Activated naive CD4-positive, alpha-beta T cell treated with anti-CD3 and anti-CD28 coated beads, Interleukin-2, amount 50 U/mL, for 24 hours (primary cell): ENCODE data around the gene LYRM7.

Experiments
- H3K27ac Mint-ChIP-seq: one replicate; pipeline ENCODE4 v1.8.0; 2021; ENCODE audit warnings: mild to moderate bottlenecking, mixed read lengths
- H3K27me3 Mint-ChIP-seq: one replicate; pipeline ENCODE4 v1.8.0; 2021; ENCODE audit warnings: mixed read lengths
- H3K36me3 Mint-ChIP-seq: one replicate; pipeline ENCODE4 v1.8.0; 2021; ENCODE audit warnings: mixed read lengths
- H3K4me1 Mint-ChIP-seq: one replicate; pipeline ENCODE4 v1.8.0; 2021; ENCODE audit warnings: mixed read lengths
- H3K4me3 Mint-ChIP-seq: one replicate; pipeline ENCODE4 v1.8.0; 2021; ENCODE audit warnings: mild to moderate bottlenecking, mixed read lengths
- H3K9me3 Mint-ChIP-seq: one replicate; pipeline ENCODE4 v1.8.0; 2021; ENCODE audit warnings: mixed read lengths

The LYRM7 gene

GRCh38 chr5:131200560-131200959, 29.8 kb downstream of the LYRM7 start:
- Mint-ChIP-seq H3K4me1 (peaks cover 6% of the 10 kb centered on the region), H3K27ac (no peak overlapping the region), H3K27me3 (no peaks in the 10 kb centered on the region), H3K36me3 (peaks cover 4% of the 10 kb centered on the region), H3K4me3 (no peak overlapping the region), H3K9me3 (no peaks in the 10 kb centered on the region)

DNA sequence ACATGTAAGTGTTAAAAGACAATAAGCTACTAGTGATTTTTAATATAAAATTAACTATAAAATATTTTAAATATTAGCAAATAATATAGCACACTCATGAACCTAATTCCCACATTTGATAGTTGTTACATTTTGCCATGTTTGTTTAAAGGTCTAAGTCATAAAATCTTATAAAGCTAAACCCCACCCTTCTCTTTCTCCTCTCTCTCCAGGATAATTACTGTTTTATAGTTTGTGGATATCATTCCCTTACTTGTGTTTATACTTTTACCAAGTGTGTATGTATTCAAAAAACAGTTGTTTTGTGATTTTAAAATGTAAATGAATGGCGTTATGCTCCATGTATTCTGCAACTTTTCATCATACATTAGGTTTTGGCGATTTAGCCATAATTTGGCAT, 34.2 kb downstream of the LYRM7 start:
- Mint-ChIP-seq H3K36me3 (peaks cover 2% of the 10 kb centered on the region), H3K4me1 (peaks cover 35% of the 10 kb centered on the region), H3K27me3 (no peaks in the 10 kb centered on the region), H3K27ac (no peak overlapping the region), H3K4me3 (no peak overlapping the region), H3K9me3 (peaks cover 4% of the 10 kb centered on the region)

DNA sequence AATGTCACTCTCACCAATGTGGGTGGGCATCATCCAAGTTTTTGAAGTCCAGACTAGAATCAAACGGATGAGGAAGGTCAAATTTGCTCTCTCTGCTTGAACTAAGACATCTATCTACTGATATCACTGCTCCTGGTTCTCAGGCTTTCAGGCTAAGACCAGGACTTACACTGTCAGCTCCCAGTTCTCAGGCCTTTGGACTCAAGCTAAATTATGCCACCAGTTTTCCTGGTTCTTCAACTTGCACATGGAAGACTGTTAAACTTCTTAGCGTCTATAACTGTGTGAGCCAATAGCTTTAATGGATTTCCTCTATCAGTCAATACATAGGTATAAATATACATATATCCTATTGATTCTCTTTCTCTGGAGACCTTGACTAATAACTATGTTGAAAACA, 35.3 kb downstream of the LYRM7 start:
- Mint-ChIP-seq H3K36me3 (no peaks in the 10 kb centered on the region), H3K27ac (peak overlapping the region; percentile 18), H3K4me3 (no peak overlapping the region), H3K9me3 (peaks cover 4% of the 10 kb centered on the region), H3K27me3 (no peaks in the 10 kb centered on the region), H3K4me1 (peaks cover 46% of the 10 kb centered on the region)

DNA sequence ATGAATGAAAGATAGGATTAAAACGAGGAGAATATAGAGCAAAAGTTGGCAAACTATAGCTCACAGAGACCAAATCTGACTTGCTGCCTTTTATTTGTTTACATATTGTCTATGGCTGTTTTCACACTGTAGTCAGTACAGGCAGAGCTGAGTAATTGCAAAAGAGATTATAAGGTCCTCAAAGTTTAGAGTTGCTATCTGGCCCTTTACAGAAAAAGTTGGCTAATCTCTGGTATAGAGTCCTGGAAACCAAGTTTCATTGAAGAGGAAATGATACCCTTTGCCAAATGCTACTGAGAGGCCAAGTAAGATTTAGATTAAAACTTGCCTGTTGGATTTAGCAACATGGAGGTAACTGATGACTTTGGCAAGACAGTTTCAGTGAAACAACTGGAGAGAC, 36.0 kb downstream of the LYRM7 start:
- no peak overlapping the region for H3K4me3 Mint-ChIP-seq
- peak overlapping the region; percentile 43 for H3K27ac Mint-ChIP-seq
- peaks cover 4% of the 10 kb centered on the region for H3K9me3 Mint-ChIP-seq
- no peaks in the 10 kb centered on the region for H3K36me3 Mint-ChIP-seq
- no peaks in the 10 kb centered on the region for H3K27me3 Mint-ChIP-seq
- H3K4me1 Mint-ChIP-seq, result peaks cover 52% of the 10 kb centered on the region

- peak overlapping the region; percentile 83 for H3K4me3 Mint-ChIP-seq
- H3K27ac Mint-ChIP-seq, result peak overlapping the region; percentile 96
- H3K36me3 Mint-ChIP-seq, result no peaks in the 10 kb centered on the region
- H3K27me3 Mint-ChIP-seq, result no peaks in the 10 kb centered on the region
- H3K9me3 Mint-ChIP-seq, result peaks cover 4% of the 10 kb centered on the region
- peaks cover 62% of the 10 kb centered on the region for H3K4me1 Mint-ChIP-seq
These were observed 38.4 kb downstream of the LYRM7 start for GRCh38 chr5:131209175-131209505.

GRCh38 chr5:131209506-131210150, 38.9 kb downstream of the LYRM7 start:
- Mint-ChIP-seq H3K27ac (peak overlapping the region; percentile 96), H3K4me3 (peak overlapping the region; percentile 83), H3K36me3 (no peaks in the 10 kb centered on the region), H3K9me3 (peaks cover 4% of the 10 kb centered on the region), H3K4me1 (peaks cover 66% of the 10 kb centered on the region), H3K27me3 (no peaks in the 10 kb centered on the region)

GRCh38 chr5:131210151-131210510, 39.4 kb downstream of the LYRM7 start:
- peaks cover 71% of the 10 kb centered on the region for H3K4me1 Mint-ChIP-seq
- peak overlapping the region; percentile 96 for H3K27ac Mint-ChIP-seq
- H3K4me3 Mint-ChIP-seq, result peak overlapping the region; percentile 83
- H3K9me3 Mint-ChIP-seq, result peaks cover 4% of the 10 kb centered on the region
- no peaks in the 10 kb centered on the region for H3K36me3 Mint-ChIP-seq
- H3K27me3 Mint-ChIP-seq, result no peaks in the 10 kb centered on the region

- Mint-ChIP-seq H3K4me1 (peaks cover 70% of the 10 kb centered on the region), H3K9me3 (no peaks in the 10 kb centered on the region), H3K4me3 (no peak overlapping the region), H3K27ac (peak overlapping the region; percentile 30), H3K36me3 (no peaks in the 10 kb centered on the region), H3K27me3 (no peaks in the 10 kb centered on the region)
These were observed 40.9 kb downstream of the LYRM7 start for GRCh38 chr5:131211669-131212068.

GRCh38 chr5:131212471-131213021, 41.8 kb downstream of the LYRM7 start:
- Mint-ChIP-seq H3K4me3 (peak overlapping the region; percentile 16), H3K27ac (peak overlapping the region; percentile 87), H3K27me3 (no peaks in the 10 kb centered on the region), H3K4me1 (peaks cover 65% of the 10 kb centered on the region), H3K36me3 (no peaks in the 10 kb centered on the region), H3K9me3 (no peaks in the 10 kb centered on the region)

DNA sequence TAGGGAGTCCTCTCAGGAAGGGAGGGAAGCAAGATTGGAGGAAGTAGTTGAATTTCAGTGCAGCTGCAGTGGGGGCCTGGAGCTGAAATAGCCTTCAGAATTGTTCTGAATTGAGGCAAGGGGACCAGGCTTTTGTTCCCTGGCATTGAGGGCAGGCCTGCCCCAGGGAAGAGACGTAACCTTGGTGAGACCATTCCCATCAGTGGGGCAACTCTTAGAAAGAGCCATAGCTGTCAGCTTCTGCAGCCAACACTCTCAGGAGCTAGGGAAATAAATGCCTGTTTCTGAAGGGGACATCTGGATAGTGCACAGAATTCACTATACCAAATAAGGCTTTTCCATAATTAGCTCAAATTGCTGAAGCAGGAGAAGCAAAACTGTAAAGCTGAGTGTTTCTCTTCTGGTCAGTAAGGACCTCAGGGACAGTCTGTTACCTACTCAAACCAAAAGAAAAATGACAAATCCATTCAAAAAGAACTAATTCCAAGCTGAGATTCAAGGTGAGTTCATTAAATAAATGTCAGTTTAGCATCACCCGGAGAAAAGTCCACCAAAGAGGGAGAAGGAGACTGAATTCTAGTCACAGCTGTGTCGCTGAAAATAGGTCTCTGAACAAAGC, 44.0 kb downstream of the LYRM7 start:
- no peak overlapping the region for H3K27ac Mint-ChIP-seq
- no peaks in the 10 kb centered on the region for H3K27me3 Mint-ChIP-seq
- peaks cover 51% of the 10 kb centered on the region for H3K4me1 Mint-ChIP-seq
- no peaks in the 10 kb centered on the region for H3K36me3 Mint-ChIP-seq
- H3K4me3 Mint-ChIP-seq, result no peak overlapping the region
- H3K9me3 Mint-ChIP-seq, result no peaks in the 10 kb centered on the region

- Mint-ChIP-seq H3K4me3 (no peak overlapping the region), H3K36me3 (no peaks in the 10 kb centered on the region), H3K27me3 (no peaks in the 10 kb centered on the region), H3K27ac (no peak overlapping the region), H3K9me3 (no peaks in the 10 kb centered on the region), H3K4me1 (peaks cover 26% of the 10 kb centered on the region)
These were observed 47.0 kb downstream of the LYRM7 start for GRCh38 chr5:131217791-131218190.

- H3K4me3 Mint-ChIP-seq, result no peak overlapping the region
- no peaks in the 10 kb centered on the region for H3K9me3 Mint-ChIP-seq
- H3K27ac Mint-ChIP-seq, result no peak overlapping the region
- no peaks in the 10 kb centered on the region for H3K27me3 Mint-ChIP-seq
- H3K36me3 Mint-ChIP-seq, result no peaks in the 10 kb centered on the region
- H3K4me1 Mint-ChIP-seq, result peaks cover 26% of the 10 kb centered on the region
These were observed 47.6 kb downstream of the LYRM7 start for GRCh38 chr5:131218392-131218791.

DNA sequence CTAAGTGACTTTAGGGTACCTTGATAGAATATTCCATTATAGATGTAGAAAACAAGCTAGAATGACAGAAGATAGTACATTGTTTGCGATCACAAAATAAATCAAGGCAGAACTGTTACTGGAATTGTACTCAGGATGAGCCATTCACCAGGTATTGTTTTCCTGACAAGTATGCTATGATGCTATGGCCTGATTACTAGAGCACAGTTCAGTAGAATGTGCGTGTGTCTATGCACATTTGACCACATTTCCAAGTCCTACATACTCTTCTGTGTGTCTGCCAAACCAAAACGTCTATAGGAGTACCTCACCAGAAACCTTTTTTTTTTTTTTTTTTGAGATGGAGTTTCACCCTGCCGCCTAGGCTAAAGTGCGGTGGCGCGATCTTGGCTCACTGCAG, 49.8 kb downstream of the LYRM7 start:
- Mint-ChIP-seq H3K4me1 (peaks cover 8% of the 10 kb centered on the region), H3K36me3 (no peaks in the 10 kb centered on the region)

DNA sequence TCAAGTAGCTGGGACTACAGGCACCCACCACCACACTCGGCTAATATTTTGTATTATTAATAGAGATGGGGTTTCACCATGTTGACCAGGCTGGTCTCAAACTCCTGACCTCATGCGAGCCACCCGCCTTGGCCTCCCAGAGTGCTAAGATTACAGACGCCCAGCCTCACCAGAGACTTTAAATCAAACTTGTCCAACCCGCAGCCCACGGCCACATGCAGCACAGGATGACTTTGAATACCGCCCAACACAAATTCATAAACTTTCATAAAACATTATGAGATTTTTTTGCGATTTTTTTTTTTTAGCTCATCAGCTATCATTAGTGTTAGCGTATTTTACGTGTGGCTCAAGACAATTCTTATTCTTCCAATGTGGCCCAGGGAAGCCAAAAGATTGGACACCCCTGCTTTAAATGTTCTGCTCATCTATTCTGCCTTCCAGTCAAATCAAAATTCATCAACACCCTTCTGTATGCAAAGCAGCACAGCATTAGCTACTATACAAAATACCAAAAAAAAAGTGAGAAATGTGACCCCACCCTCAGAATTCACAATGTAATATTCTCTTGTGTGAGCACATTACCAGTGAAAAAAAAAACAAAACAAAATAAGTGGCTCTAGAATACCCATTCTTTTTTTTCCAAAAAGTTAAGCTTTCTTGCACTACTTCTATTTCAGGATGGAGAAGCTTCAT, 50.4 kb downstream of the LYRM7 start:
- Mint-ChIP-seq H3K4me3 (no peak overlapping the region), H3K4me1 (peaks cover 8% of the 10 kb centered on the region), H3K9me3 (no peaks in the 10 kb centered on the region), H3K27ac (no peak overlapping the region), H3K36me3 (no peaks in the 10 kb centered on the region), H3K27me3 (no peaks in the 10 kb centered on the region)

More for the DNA sequence above, 49.8 kb downstream of the LYRM7 start:
- Mint-ChIP-seq H3K9me3 (no peaks in the 10 kb centered on the region), H3K27me3 (no peaks in the 10 kb centered on the region), H3K4me3 (no peak overlapping the region), H3K27ac (no peak overlapping the region)

- H3K4me1 Mint-ChIP-seq, result peaks cover 8% of the 10 kb centered on the region
- H3K27me3 Mint-ChIP-seq, result no peaks in the 10 kb centered on the region
- H3K9me3 Mint-ChIP-seq, result no peaks in the 10 kb centered on the region
- no peak overlapping the region for H3K27ac Mint-ChIP-seq
- no peaks in the 10 kb centered on the region for H3K36me3 Mint-ChIP-seq
- no peak overlapping the region for H3K4me3 Mint-ChIP-seq
These were observed 51.1 kb downstream of the LYRM7 start for GRCh38 chr5:131221888-131222287.

- Mint-ChIP-seq H3K4me3 (no peak overlapping the region), H3K9me3 (no peaks in the 10 kb centered on the region), H3K27ac (peak overlapping the region; percentile 48), H3K36me3 (no peaks in the 10 kb centered on the region), H3K4me1 (peaks cover 5% of the 10 kb centered on the region), H3K27me3 (no peaks in the 10 kb centered on the region)
These were observed 52.0 kb downstream of the LYRM7 start for GRCh38 chr5:131222731-131223130.
